Measurements from ENCODE around the gene TRIM29.
"Not testable (repeated sequence)": the region's sequence is repeated elsewhere in the genome, so short reads cannot be mapped to it uniquely, and the experiment has no call there.

The TRIM29 gene
- 0 to 0.04 reads per million in 2 donors for total RNA-seq

DNA sequence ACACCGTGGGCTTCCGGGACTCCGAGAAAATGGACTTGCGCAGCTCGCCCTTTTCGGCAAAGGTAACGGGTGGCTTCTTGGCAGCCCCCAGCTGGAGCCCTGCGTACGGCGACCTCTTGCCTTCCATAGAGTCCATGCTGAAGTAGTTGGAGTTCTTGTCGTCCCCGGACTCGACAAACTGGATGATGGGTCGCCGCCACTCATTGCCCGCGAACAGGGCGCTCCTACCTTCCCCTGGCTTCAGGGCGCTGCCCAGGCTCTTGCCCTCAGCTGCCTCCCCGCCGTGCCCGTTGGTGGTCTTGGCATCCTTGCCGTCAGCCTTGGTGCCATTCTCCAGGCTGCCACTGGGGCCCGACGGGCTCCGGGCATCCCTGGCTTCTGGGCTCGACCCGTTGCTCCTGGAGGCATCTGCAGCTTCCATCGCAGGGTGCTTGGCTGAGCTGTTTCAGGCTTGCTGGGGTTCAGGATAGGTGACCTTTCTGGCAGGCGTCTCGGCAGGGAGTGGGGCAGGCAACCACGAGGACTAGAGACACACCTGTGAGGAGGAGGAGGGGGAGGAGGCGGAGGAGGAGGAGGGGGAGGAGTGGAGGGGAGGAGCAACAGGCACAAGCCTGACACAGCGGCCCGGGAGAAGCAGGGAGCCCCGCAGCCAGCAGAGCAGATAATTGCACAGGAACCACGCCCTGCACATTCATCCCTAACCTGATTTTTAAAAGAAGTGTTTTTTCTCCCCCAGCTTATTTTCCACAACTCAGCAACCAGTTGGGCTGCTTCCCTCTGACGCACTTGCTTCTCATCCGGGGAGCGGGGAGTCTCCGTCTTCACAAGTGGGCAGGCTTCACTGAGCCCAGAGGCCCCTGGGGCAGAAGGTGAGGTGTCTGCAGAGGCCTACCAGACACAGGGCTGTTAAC is at the start of gene TRIM29:
Gene TRIM29 (minus strand): TSS at position 503 of the 911 bp plus-strand sequence. CDS start 82 bp downstream, at position 421.
- no peak for DNase-seq

- no peak for DNase-seq
These were observed 49.1 kb upstream of the TRIM29 start for GRCh38 chr11:120186774-120187591.

DNA sequence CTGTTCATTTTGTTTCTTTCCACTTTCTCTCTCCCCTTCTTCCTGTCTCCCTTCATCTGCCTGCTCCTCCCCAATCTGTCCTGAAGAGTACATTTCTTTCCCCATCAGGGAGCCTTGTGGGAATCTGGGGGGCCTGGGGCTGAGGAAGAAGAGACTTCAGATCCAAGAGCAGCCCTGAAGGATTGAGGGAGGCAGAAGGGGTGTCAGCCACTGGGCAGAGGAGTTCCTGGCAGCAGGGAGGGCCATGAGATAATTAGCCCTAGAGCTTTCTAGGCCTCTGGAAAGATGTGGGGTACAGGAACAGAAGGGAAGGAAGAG is 48.5 kb upstream of the TRIM29 start:
- no peak for DNase-seq

DNA sequence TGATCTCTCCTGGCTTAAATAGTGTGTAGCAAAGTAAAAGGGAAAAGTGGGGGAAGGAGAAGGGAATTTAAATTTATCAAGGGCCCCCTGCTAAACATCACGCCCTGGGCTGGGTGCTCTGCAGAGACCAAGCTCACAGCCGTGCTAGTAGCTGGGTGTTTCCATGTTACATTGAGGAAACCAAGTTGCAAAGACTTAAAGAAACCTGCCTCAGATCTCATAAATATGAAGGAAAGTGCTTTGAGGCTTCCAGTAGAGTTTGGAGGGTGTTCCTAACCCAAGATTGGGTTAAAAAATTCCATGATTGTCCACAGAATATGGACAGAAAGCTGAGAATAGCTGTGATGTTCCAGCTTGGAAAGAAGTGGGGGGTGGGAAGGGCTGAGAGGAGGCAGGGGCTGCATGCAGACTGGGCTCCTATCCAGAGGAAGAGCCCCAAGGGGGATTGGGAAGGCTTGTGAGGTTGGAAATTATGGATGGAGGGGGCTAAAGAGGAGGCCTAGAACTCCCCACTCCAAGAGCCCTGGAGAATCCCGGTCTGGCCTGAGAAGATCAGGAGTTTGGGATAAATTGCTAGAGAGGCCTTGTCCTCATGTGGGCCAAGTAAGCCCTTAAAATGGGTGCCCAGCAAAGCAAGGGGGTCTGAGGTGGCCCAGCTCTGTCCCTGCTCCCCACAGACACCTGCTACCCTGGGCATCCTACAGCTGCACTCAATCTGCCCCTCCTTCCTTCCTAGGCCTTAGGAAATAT is 48.0 kb upstream of the TRIM29 start:
- no peak for DNase-seq

GRCh38 chr11:120184946-120185705 is 47.2 kb upstream of the TRIM29 start:
- DNase-seq, result no peak

GRCh38 chr11:120184371-120184945 is 46.5 kb upstream of the TRIM29 start:
- DNase-seq, result no peak

GRCh38 chr11:120183701-120184141 is 45.8 kb upstream of the TRIM29 start:
- DNase-seq, result no peak

- DNase-seq, result no peak
These were observed 45.0 kb upstream of the TRIM29 start for GRCh38 chr11:120182790-120183491.

DNA sequence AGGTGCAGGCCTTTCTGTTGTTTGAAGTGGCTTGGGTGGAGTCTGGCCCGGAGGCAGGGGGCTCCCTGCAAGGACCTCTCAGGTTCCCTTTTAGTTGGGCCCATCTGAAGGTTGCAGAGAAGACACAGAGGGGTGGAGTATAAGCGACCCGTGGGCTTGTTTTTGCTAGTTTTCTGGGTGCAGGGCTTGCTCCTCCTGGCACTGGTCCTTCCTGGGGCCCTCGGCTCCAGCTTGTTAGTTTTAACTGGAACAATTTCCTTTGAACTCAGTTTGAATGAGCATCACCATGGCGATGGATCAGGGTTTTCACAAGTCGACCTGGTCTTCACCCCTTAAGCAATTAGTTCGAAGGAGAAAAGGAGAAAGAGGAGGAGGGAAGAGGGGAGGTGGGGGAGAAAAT is 44.5 kb upstream of the TRIM29 start:
- no peak for DNase-seq

GRCh38 chr11:120181376-120181975 is 43.6 kb upstream of the TRIM29 start:
- no peak for DNase-seq

GRCh38 chr11:120180551-120181232 is 42.8 kb upstream of the TRIM29 start:
- no peak for DNase-seq

GRCh38 chr11:120180063-120180462 is 42.1 kb upstream of the TRIM29 start:
- DNase-seq, result not testable (repeated sequence)

- DNase-seq, result no peak
These were observed 41.3 kb upstream of the TRIM29 start for GRCh38 chr11:120179057-120179672.

GRCh38 chr11:120178561-120179056 is 40.7 kb upstream of the TRIM29 start:
- DNase-seq, result no peak

DNA sequence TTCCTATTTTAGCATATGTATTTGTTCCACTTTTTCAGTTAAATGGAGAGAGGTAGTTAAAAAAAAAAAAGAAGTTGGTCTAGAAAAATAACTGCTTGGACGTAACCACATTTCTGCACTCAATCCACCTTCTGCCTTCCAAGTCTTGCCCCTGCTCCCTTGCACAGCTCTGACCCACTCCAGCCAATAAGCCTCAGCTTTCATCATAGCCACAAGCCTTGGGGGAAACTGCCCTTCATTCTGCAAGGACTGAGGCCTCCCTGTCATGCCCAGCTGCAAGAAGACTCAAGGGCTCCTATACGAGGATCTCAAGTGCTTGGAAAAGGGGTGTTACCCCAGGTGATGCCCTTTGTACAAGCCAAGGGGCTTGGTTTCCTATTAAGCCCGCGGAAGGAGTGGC is 37.0 kb upstream of the TRIM29 start:
- no peak for DNase-seq

DNA sequence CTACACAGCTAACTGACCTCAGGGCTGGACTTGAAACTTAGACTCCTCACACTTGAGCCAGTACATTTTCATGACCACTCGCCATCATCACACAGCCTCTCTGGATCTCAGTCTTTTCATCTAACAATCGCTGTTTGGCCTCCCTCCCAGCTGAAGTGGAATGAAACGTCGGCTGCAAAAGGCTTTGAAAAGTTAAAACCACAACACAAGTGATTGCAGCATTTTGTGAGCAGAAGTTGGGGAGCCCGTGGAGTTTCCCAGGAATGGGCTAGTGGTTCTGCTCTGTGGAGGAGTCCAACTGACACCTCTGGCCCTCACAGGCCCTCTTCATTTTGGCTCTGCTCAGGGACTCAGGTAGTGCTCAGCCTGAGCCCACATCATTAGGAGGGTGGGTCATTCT is 35.9 kb upstream of the TRIM29 start:
- DNase-seq, result no peak

DNA sequence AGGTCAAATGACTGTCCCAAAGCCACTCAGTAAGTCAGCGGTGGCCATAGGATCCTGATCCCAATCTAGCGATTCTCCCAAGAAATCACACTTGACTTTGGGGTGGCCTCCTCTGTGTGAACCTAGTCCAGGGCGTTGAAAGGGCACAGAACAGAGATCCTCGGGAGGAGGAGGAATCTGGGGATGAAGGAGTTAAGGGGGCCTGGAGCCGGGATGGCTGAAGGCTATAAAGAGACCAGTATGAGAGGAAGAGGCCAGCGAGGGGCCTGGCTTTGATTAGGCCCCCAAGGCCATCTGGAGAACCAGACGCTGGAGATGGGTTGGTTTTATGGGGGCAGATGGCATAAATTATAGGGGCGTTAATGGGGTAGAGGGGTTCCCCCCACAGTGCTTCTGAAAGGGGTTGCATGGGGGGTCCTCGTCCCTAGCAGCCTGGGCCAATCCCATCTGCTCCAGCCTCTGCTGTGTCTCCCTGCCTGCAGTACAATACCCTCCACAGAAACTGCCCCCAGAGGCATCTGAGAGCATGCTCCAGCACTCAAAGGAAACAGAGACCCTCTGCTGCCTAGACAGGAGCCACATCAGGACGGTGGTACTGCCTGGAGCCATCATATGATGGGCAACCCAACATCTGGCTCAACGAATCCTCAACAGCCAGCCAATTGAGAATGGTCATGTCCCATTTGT is 35.2 kb upstream of the TRIM29 start:
- DNase-seq, result no peak

DNA sequence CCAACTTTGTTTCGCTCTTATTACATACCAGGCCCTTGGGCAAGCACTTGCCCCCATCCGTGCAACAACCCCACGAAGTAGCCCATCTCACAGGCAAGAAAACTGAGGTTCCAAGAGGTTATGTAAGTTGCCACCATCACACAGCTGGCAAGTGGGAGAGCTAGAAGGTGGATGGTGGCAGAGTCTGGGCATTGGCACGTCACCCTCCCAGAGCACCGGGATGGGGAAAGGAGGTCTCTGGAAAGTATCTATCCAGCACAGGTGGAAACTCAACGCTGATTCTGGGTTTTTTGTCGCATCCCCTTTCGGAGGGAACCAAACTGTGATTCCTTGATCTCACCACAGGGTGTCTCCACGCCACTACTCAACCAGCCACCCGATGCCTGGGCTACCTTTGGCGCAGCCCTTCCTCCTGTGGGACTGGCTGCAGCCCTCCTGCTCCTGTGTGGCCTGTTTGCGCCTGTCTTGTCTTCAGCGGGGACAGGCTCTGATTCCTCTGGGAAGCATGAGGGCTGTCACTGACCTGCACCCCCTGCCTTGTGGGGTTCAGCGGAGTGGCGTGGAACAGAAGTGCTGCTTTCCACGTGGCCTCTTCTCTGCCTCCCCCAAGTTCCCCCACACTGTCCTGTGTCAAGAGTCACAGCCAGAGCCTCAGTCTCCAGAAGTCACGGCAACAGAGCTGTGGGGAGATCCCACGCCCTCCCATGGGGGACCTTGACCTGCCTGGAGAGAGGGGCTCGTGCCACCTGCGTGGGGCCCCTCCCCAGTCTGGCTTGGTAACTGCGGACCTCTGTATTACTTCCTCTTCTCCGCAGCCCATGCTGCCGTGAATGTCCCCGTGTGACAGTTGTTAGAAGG is 34.4 kb upstream of the TRIM29 start:
- no peak for DNase-seq

All from activated gamma-delta T cell (primary cell).